BE2C (cell line): Measurements from ENCODE around the gene DMXL2.
"Not testable (repeated sequence)": the region's sequence is repeated elsewhere in the genome, so short reads cannot be mapped to it uniquely, and the experiment has no call there.

Source experiments
- DNase-seq: peaks from one replicate; pipeline ENCODE4 v3.0.0-alpha.2; 2020
- H3K27me3 ChIP-seq: fragments of 250-450 bp; sonication (Bioruptor Pico); 2 replicates; pipeline ENCODE4 v1.5.1; 2020; ENCODE audit warnings: mild to moderate bottlenecking
- H3K36me3 ChIP-seq: fragments of 250-450 bp; sonication (Bioruptor Pico); 2 replicates; pipeline ENCODE4 v1.5.1; 2020; ENCODE audit warnings: mild to moderate bottlenecking
- H3K4me1 ChIP-seq: fragments of 250-450 bp; sonication (Bioruptor Pico); 2 replicates; pipeline ENCODE4 v1.5.1; 2020
- H3K4me3 ChIP-seq: 2 replicates; pipeline ENCODE4 v1.5.1; 2011; ENCODE audit warnings: low read depth, low read length
- H3K9me3 ChIP-seq: fragments of 250-450 bp; sonication (Bioruptor Pico); 2 replicates; pipeline ENCODE4 v1.5.1; 2020
- TF ChIP-seq, protein P1 (sequence below): IDR thresholded peaks from 2 replicates; pipeline ENCODE4 v1.5.1; 2012; ENCODE audit warnings: mild to moderate bottlenecking, low read depth, low read length

The DMXL2 gene

DNA sequence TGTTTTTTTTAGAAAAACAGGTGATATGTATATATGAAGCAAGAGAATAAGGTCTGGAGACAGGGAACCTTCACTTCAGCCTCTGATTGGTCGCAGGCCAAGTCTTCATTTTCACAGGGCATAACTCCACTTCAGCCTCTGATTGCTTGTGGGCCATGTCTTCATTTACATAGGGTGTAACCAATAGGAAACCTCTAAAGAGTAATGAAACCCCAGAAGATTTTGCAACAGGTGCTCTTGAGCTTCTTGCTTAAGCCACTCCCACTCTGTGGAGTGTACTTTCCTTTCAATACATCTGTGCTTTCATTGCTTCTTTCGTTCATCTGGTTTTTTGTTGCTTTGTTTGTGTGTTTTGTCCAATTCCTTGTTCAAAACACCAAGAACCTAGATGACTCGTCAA, 36.1 kb upstream of the DMXL2 start:
- Histone ChIP-seq H3K9me3 (no peaks in the 10 kb centered on the region), H3K36me3 (no peaks in the 10 kb centered on the region), H3K4me1 (no peaks in the 10 kb centered on the region), H3K4me3 (no peak overlapping the region), H3K27me3 (no peaks in the 10 kb centered on the region)
- TF ChIP-seq, protein P1, sequence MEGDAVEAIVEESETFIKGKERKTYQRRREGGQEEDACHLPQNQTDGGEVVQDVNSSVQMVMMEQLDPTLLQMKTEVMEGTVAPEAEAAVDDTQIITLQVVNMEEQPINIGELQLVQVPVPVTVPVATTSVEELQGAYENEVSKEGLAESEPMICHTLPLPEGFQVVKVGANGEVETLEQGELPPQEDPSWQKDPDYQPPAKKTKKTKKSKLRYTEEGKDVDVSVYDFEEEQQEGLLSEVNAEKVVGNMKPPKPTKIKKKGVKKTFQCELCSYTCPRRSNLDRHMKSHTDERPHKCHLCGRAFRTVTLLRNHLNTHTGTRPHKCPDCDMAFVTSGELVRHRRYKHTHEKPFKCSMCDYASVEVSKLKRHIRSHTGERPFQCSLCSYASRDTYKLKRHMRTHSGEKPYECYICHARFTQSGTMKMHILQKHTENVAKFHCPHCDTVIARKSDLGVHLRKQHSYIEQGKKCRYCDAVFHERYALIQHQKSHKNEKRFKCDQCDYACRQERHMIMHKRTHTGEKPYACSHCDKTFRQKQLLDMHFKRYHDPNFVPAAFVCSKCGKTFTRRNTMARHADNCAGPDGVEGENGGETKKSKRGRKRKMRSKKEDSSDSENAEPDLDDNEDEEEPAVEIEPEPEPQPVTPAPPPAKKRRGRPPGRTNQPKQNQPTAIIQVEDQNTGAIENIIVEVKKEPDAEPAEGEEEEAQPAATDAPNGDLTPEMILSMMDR, result no peak
- DNase-seq, result no peak

DNA sequence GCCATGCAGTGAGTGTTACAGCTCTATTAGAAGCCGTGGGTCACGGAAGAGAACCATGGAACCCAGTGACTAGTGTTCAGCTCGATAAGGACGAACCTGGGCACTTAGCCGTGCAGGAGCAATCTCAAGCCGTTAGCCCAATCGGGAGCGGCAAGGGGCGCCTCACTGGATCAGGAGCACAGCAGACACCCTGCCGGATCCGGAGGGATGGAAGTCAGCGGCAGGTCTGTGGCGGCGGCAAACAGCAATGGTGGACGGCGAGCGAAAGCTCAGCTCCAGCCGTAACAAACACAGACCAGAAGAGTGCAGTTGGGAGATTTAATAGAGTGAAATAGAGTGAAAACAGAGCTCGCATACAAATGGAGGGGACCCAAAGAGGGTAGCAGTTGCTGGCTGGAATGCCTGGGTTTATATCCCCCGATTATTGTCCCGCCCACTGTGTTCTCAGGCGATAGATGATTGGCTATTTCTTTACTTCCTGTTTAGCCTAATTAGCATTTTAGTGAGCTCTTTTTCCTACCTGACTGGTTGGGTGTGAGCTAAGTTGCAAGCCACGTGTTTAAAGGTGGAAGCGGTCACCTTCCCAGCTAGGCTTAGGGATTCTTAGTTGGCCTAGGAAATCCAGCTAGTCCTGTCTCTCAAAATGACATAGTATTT, 33.0 kb upstream of the DMXL2 start:
- H3K27me3 ChIP-seq, H3K9me3 ChIP-seq, H3K4me1 ChIP-seq, H3K36me3 ChIP-seq, DNase-seq, H3K4me3 ChIP-seq: not testable (repeated sequence)

DNA sequence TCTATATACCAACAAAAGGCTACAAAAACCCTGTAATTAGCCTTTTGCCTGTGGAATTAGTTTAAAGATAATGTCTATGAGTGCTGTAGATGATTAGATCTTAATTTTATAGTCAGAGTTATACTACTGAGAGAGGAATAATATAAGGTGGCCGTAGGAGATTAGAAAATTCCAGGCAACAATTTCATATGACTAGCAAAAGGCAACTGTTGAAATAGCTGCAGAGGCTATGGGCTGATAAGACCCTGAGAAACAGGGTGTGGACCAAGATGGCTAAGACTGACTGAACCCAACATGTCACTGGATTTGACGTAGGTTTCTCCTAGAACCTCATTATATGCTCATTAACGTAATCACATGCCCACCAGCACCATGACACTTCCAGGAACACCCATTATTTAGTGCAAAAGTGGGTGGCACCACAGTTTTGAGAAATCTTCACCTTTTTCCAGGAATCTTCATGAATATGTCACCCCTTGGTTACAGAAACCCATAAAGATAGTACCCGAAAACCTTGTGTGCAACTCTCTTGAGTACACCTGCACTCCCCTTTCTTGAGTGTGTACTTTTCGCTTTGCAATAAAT, 29.6 kb upstream of the DMXL2 start:
- H3K4me1 ChIP-seq, result no peaks in the 10 kb centered on the region
- H3K9me3 ChIP-seq, result no peaks in the 10 kb centered on the region; the same call in 1 of the 2 replicates
- DNase-seq, result no peak
- no peaks in the 10 kb centered on the region for H3K36me3 ChIP-seq
- no peak overlapping the region for H3K4me3 ChIP-seq
- TF ChIP-seq, protein P1, result no peak
- H3K27me3 ChIP-seq, result no peaks in the 10 kb centered on the region

DNA sequence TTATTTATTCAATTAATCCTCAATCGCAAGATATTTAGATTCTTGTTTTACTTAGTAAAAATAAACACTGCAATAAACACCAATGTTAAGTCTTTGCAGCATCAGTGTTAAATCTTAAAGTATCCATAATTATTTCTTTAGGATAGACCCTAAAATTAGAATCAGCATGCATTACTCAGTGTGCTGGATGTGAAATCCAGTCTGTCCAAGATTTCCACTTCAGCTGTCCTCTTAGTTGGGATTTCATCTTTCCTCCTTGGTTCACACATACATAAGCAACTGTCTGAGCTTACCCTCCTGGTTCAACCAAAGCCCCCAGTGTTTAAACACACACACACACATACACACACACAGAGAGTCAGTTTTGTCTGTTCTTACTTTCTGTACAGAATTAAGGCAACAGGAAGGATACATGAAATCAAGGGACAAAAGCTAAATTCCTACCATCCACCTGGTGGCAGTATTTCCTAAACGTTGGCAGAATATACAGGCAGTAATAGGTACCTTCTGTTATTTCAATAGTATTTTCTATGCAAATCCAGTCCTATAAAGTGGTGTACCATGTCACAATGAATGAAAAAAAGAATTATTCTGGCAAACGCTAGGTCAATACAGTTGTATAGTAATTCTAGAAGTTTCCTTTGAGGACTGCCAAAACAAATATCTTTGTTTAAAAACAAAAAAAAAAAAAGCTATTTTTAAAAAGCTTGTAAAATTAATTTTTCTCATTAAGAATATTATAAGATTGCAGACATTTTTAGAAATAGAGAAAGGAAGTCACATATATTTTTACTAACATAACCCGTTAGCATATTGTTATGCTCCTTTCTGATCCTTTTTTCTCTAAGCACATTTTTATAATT, 27.3 kb upstream of the DMXL2 start:
- H3K9me3 ChIP-seq, result no peaks in the 10 kb centered on the region; the same call in 1 of the 2 replicates
- no peaks in the 10 kb centered on the region for H3K36me3 ChIP-seq
- DNase-seq, result peak; percentile 53
- no peaks in the 10 kb centered on the region for H3K27me3 ChIP-seq
- no peaks in the 10 kb centered on the region; the same call in 1 of the 2 replicates for H3K4me1 ChIP-seq
- H3K4me3 ChIP-seq, result no peak overlapping the region
- TF ChIP-seq, protein P1, result peak; percentile 83

DNA sequence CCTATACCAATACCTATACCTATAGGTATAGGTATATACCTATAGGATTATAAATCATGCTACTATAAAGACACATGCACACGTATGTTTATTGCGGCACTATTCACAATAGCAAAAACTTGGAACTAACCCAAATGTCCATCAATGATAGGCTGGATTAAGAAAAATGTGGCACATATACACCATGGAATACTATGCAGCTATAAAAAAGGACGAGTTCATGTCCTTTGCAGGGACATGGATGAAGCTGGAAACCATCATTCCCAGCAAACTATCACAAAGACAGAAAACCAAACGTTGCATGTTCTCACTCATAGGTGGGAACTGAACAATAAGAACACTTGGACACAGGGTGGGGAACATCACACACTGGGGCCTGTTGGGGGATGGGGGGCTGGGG, 26.1 kb upstream of the DMXL2 start:
- H3K9me3 ChIP-seq, DNase-seq, H3K36me3 ChIP-seq, H3K4me1 ChIP-seq, H3K4me3 ChIP-seq, H3K27me3 ChIP-seq: not testable (repeated sequence)

DNA sequence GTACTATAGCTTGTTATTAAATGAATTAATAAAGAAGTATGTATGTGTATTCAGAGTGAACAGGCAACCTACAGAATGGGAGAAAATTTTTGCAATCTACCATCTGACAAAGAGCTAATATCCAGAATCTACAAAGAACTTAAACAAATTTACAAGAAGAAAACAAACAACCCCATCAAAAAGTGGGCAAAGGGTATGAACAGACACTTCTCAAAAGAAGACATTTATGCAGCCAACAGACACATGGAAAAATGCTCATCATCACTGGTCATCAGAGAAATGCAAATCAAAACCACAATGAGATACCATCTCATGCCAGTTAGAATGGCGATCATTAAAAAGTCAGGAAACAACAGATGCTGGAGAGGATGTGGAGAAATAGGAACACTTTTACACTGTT, 25.5 kb upstream of the DMXL2 start:
- DNase-seq, H3K9me3 ChIP-seq, H3K4me3 ChIP-seq, H3K4me1 ChIP-seq, H3K27me3 ChIP-seq, H3K36me3 ChIP-seq: not testable (repeated sequence)

DNA sequence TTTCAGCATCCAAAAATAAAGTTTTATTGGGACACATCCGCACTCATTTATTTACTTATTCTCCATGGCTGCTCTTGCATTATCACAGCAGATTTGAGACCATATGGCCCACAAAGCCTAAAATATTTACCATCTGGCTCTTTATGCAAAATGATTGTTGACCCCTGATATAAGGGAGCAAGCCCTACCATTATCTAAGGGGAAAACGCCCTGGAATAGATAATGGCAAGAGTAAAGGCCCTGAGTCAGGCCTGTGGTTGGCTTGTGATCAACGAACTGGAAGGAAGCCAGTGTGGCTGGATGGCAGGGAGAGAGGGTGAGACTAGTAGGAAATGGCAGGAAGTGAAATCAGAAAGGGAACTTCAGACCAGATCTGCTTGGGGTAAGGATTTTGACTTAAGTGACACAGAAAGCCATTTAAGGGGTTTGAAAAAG, 24.6 kb upstream of the DMXL2 start:
- Histone ChIP-seq H3K36me3 (no peaks in the 10 kb centered on the region), H3K4me3 (no peak overlapping the region), H3K9me3 (no peaks in the 10 kb centered on the region; the same call in 1 of the 2 replicates), H3K4me1 (no peaks in the 10 kb centered on the region; the same call in 1 of the 2 replicates), H3K27me3 (no peaks in the 10 kb centered on the region)
- DNase-seq, result peak; percentile 86
- TF ChIP-seq, protein P1, result no peak
